ENCODE measurements around the gene EIF2B5.

DNA sequence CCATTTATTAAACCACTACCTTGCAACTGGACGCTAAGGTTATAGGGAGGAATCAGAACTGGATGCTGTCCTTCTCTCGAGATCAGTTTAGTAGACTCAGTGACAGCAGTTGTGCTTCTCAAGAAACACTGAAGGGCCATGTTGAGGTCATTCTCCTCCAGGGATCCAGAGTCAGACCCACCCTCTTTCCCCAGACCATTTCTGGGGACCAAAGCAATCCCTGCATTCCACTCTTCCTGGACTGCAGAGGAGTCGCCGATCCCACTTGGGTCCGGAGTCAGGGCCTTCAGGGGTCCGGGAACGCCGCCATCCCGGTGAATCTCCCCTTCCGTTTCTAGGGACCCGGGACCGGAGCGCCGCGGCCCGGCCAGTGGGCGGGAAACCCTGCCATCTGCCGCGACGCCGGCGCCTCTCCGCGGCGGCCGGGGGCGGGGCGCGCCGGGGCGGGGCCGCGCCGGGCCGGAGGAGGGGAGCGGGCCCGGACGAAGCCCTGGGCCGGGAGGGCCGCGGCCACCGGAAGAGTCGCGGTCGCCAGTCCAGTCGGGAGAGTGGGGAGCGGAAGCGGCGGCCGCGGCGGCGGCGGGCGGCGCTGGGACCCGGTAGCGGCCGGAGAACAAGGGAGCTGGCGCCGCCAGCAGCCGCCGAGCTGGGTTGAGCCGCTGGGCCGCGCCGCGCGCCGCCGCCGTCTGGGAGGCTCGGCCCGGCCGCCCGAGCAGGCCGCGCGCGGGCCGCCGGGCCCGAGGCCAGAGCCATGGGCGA lies 19.9 kb downstream of the EIF2B5 start, which contains the start of gene DVL3:
- TF ChIP-seq ZNF274 (IDR thresholded peaks at IDR 0.05; ENCODE audit: low read depth, low read length) (no peak), YY1 (IDR thresholded peaks at IDR 0.05; ENCODE audit: insufficient read depth, insufficient read length) (no peak)

Measured in NT2/D1 (cell line).